Esophagus squamous epithelium (tissue), 5 donors: ENCODE data around the gene GTF3C4. TPM values are rescaled to one million over a fixed set of nuclear protein-coding genes. Genes with fewer than 3 reads are reported as not detected.

Source experiments
- DNase-seq: peaks from one replicate; lab custom pipeline; 2025; lab: John Stamatoyannopoulos, UW
- H3K27ac ChIP-seq, 4 donors: fragments of 200-600 bp; sonication (generic); one replicate each; pipeline ENCODE4 v1.5.1; 2016 to 2019; ENCODE audit warnings: mild to moderate bottlenecking in 1 of 4
- H3K27me3 ChIP-seq, 4 donors: fragments of 200-600 bp; sonication (generic); 1 replicate in 3 of 4; 2 replicates in 1 of 4; pipeline versions ENCODE4 v1.5.1 to v1.6.0; 2017 to 2021; ENCODE audit warnings: antibody characterized with exemption in 1 of 4
- H3K36me3 ChIP-seq, 3 donors: fragments of 200-600 bp; sonication (generic); one replicate each; pipeline ENCODE4 v1.5.1; 2016 to 2019
- H3K4me1 ChIP-seq, 3 donors: fragments of 200-600 bp; sonication (generic); one replicate each; pipeline ENCODE4 v1.5.1; 2017 to 2019
- H3K4me3 ChIP-seq, 4 donors: fragments of 200-600 bp; sonication (generic); 1 replicate in 3 of 4; 2 replicates in 1 of 4; pipeline ENCODE4 v1.5.1; 2016 to 2019; ENCODE audit warnings: mild to moderate bottlenecking in 2 of 4, moderate library complexity in 1 of 4
- H3K9me3 ChIP-seq, 3 donors: fragments of 200-600 bp; sonication (generic); one replicate each; pipeline ENCODE4 v1.5.1; 2016 to 2019
- POLR2A ChIP-seq, 4 donors: fragments of 450-650 bp; IDR thresholded peaks; one replicate each; pipeline ENCODE4 v1.6.1; 2017; ENCODE audit warnings: antibody characterized with exemption in 4 of 4, mild to moderate bottlenecking in 4 of 4, moderate library complexity in 3 of 4
- WGBS, 2 donors: methylation state at CpG; one replicate each; pipeline ENCODE4 v1.1.5; 2018; 5-methylcytosine and 5-hydroxymethylcytosine counted together
- intact Hi-C: fragments of 100-400 bp; cut with DNase I; formaldehyde crosslinking; loops from one replicate; pipeline ENCODE4 v1.15.0; 2022
- total RNA-seq, 4 donors: library from RNA; depleted of rRNA; stranded (reverse); fragments of >200 nt; gene quantifications; one replicate each; pipeline ENCODE4 v1.1.0, GENCODE V29; 2016
- TF ChIP-seq, protein P1 (sequence below), 6 experiments: fragments of 450-650 bp in 4 of 6; fragments of 200-600 bp in 2 of 6; sonication (generic) in 2 of 6; IDR thresholded peaks; one replicate each; pipeline ENCODE4 v1.5.1; 2016 to 2019; ENCODE audit warnings: antibody characterized with exemption in 6 of 6, mild to moderate bottlenecking in 4 of 6, moderate library complexity in 4 of 6
- donor health status: DM: yes; HTN: yes; CAD: no.

The GTF3C4 gene
- total RNA-seq, 4 donors from 2014 or later = 9.7 to 14.3 (median 11.3) TPM

DNA sequence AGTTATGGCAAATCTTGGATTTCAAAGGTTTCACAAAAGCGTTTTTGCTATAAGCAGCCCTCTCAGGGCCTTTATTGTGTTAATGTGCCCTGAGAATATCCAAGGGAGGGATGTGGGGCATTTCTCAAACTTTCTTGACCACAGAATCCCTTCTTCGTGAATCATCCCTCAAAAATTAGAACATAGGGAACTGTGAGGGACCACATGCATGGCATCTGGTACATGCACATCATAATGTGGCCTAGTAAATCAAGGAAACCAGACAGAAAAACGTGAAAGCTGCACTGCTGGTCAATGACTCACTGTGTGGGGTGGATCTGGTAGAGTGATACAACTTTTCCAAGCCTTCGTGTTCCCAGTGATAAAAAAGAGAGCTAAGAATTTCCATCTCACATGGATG, 22.9 kb upstream of the GTF3C4 start:
- no peak overlapping the region for H3K4me3 ChIP-seq
- intact Hi-C loops = no loop called here
- H3K27me3 ChIP-seq = no peaks in the 10 kb centered on the region
- peaks cover 14 to 97% (median 15%) of the 10 kb centered on the region in 3 donors for H3K36me3 ChIP-seq
- H3K4me1 ChIP-seq = peaks cover 0 to 8% (median 0%) of the 10 kb centered on the region in 3 donors
- H3K9me3 ChIP-seq = no peaks in the 10 kb centered on the region
- no peak overlapping the region for H3K27ac ChIP-seq
- DNase-seq = no peak
- 67 to 73% methylated on average over 3 to 4 of the region's 4 CpGs for WGBS, 2 donors
- TF ChIP-seq, protein P1, sequence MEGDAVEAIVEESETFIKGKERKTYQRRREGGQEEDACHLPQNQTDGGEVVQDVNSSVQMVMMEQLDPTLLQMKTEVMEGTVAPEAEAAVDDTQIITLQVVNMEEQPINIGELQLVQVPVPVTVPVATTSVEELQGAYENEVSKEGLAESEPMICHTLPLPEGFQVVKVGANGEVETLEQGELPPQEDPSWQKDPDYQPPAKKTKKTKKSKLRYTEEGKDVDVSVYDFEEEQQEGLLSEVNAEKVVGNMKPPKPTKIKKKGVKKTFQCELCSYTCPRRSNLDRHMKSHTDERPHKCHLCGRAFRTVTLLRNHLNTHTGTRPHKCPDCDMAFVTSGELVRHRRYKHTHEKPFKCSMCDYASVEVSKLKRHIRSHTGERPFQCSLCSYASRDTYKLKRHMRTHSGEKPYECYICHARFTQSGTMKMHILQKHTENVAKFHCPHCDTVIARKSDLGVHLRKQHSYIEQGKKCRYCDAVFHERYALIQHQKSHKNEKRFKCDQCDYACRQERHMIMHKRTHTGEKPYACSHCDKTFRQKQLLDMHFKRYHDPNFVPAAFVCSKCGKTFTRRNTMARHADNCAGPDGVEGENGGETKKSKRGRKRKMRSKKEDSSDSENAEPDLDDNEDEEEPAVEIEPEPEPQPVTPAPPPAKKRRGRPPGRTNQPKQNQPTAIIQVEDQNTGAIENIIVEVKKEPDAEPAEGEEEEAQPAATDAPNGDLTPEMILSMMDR (IDR thresholded peaks at IDR 0.05) = no peak
- no peak for TF ChIP-seq POLR2A (IDR thresholded peaks at IDR 0.05)

DNA sequence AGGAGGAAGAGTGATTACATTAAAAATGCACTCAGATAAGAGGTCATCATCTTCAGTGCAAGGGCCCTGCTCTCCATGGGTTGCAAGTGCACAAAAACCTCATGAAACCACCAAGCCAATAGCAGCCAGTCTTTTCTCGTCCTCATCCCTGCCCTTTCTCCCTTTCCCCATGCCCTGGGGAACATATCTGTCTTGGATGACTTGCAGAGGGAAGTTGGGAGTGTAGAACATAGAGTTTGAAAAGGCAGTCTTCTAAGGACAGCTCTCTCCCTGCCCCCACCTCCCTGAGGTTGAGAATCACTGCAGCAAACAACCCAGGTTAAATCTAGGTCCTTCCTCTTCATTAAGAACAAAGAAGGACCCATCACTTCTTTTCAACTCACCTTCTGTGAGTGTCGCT, 22.5 kb upstream of the GTF3C4 start:
- no peak overlapping the region for H3K4me3 ChIP-seq
- peaks cover 0 to 8% (median 0%) of the 10 kb centered on the region in 3 donors for H3K4me1 ChIP-seq
- H3K27ac ChIP-seq = no peak overlapping the region
- DNase-seq = no peak
- intact Hi-C loops = no loop called here
- no peaks in the 10 kb centered on the region for H3K9me3 ChIP-seq
- no peaks in the 10 kb centered on the region for H3K27me3 ChIP-seq
- TF ChIP-seq, protein P1 (IDR thresholded peaks at IDR 0.05) = no peak
- TF ChIP-seq POLR2A (IDR thresholded peaks at IDR 0.05) = no peak
- 82 to 94% methylated on average over 2 of the region's 2 CpGs for WGBS, 2 donors
- H3K36me3 ChIP-seq = peaks cover 14 to 97% (median 16%) of the 10 kb centered on the region in 3 donors

DNA sequence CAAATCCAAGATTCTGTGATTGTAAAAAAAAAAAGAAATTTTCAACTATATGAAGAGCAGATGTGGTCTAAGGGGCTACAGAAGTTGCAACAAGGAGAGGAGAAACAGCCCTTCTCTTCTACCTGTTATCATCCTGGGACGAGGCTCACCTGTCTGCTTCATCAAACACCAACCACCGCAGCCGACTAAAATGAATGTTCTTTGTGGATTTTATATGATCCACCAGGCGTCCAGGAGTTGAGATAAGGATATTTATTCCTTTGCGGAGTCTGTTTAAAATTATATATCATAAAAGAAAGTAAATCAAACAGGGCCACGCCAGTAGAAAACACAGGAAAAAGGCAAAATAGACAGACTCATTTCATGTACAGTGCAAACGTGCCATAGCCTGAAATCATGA, 22.0 kb upstream of the GTF3C4 start:
- TF ChIP-seq POLR2A (IDR thresholded peaks at IDR 0.05) = no peak
- TF ChIP-seq, protein P1 (IDR thresholded peaks at IDR 0.05) = no peak
- DNase-seq = no peak
- no peaks in the 10 kb centered on the region for H3K9me3 ChIP-seq
- peaks cover 0 to 8% (median 0%) of the 10 kb centered on the region in 3 donors for H3K4me1 ChIP-seq
- no peak overlapping the region for H3K4me3 ChIP-seq
- H3K27ac ChIP-seq = no peak overlapping the region
- 86 to 90% methylated on average over 7 of the region's 7 CpGs for whole genome bisulfite sequencing, 2 donors
- no peaks in the 10 kb centered on the region for H3K27me3 ChIP-seq
- peaks cover 14 to 93% (median 16%) of the 10 kb centered on the region in 3 donors for H3K36me3 ChIP-seq
- intact Hi-C loops = no loop called here

DNA sequence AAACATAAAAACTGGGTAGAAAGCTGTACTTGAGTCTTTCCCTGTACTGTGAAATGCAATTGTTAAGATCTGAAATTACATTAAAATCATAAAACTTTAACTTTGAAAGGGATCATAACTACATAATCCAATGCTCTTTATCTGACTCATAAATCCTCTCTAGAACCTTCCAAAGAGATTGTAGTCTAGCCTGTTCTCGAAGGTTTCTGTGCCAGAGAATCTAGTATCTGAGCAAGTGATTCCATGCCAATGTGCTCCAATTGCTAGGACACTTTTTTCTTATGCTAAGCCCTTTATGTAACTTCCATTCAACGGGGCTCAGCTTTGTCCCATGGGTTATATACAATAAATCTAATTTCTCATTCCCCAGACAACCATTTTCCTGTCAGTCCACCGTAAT, 21.6 kb upstream of the GTF3C4 start:
- WGBS, 2 donors = 50 to 63% methylated on average over 3 of the region's 3 CpGs
- Histone ChIP-seq H3K4me1 (peaks cover 0 to 8% (median 0%) of the 10 kb centered on the region in 3 donors), H3K27me3 (no peaks in the 10 kb centered on the region), H3K9me3 (no peaks in the 10 kb centered on the region), H3K4me3 (no peak overlapping the region), H3K27ac (no peak overlapping the region), H3K36me3 (peaks cover 14 to 89% (median 16%) of the 10 kb centered on the region in 3 donors)
- DNase-seq = no peak
- intact Hi-C loops = no loop called here
- TF ChIP-seq POLR2A (IDR thresholded peaks at IDR 0.05) = no peak
- TF ChIP-seq, protein P1 (IDR thresholded peaks at IDR 0.05) = no peak

DNA sequence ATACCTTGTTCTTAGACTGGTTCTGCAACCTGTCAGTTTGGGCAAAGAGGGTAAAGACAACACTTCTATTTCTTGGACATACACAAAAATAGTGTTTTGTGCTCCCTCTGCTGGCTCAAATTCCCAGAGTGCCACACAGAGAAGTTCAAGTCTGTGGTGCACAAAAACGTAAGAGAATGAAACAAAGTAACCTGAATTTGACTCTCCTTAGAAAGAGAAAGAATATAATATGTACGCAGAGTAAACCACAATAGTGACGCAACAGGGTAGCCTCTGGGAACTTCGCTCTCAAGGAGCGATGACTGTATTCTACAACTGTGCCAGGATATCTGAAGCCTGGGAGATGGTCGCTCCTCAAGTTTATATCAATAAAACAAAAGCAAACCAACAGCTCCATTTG, 19.0 kb upstream of the GTF3C4 start:
- WGBS, 2 donors = 72 to 79% methylated on average over 5 to 6 of the region's 6 CpGs
- H3K27ac ChIP-seq = no peak overlapping the region
- no peak for DNase-seq
- H3K9me3 ChIP-seq = no peaks in the 10 kb centered on the region
- H3K4me1 ChIP-seq = peaks cover 0 to 8% (median 0%) of the 10 kb centered on the region in 3 donors
- TF ChIP-seq, protein P1 (IDR thresholded peaks at IDR 0.05) = peak in 3 of 6 experiments; percentile 15 to 40 (median 18)
- TF ChIP-seq POLR2A (IDR thresholded peaks at IDR 0.05) = no peak
- no peaks in the 10 kb centered on the region for H3K27me3 ChIP-seq
- intact Hi-C loops = no loop called here
- H3K36me3 ChIP-seq = peaks cover 14 to 87% (median 19%) of the 10 kb centered on the region in 3 donors
- no peak overlapping the region for H3K4me3 ChIP-seq
